Adrenal gland (tissue), 5 donors: ENCODE measurements around the gene DPP7.

ENCODE experiments used
- CTCF ChIP-seq, 6 experiments: fragments of 450-650 bp in 4 of 6; fragments of 200-600 bp in 2 of 6; sonication (generic) in 1 of 6; IDR thresholded peaks; 1 replicate in 5 of 6; 2 replicates in 1 of 6; pipeline versions ENCODE4 v1.5.1 to v1.8.0; 2016 to 2021; ENCODE audit warnings: antibody characterized with exemption in 6 of 6, mild to moderate bottlenecking in 2 of 6, moderate library complexity in 1 of 6
- POLR2A ChIP-seq, 2 donors: fragments of 450-650 bp; IDR thresholded peaks; one replicate each; pipeline ENCODE4 v1.6.1; 2017; ENCODE audit warnings: antibody characterized with exemption in 2 of 2, mild to moderate bottlenecking in 2 of 2, moderate library complexity in 1 of 2
- donor health status: DM: no; HTN: no; CAD: no.

DNA sequence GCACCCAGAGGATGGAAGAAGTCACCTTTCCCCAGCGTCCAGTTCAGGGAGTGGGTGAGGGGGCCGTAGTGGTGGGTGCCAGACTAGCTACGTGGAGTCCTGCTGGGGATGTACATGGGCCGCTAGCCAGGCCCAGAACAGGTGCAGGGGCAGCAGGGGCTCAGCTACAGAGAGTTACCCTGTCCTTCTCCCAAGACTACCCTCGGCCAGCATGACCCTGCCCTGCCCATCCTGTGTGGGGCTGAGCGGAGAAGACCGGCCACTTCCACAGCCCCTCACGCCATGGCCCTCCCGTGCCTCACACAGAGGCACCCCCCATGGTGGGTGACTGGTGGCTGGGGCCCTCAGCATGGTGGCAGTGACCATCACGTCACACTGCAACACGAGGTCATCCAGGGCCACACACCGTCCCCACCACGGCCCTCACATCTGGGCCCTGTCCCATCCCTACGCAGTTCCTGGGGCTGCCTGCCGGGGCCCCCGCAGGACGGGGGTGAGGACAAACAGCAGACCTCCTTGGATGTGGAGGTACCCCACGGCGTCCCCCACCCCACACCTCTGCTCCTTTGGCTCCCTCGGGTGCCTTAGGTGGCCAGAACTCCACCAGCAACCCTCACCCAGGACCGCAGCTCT lies 977 bp upstream of the DPP7 start:
- no peak for TF ChIP-seq CTCF (IDR thresholded peaks at IDR 0.05)
- TF ChIP-seq POLR2A (IDR thresholded peaks at IDR 0.05) = no peak
